Hepatocyte (in vitro differentiated cells): Measurements from ENCODE around the gene SCN1B.

Experiments used
- EZH2 ChIP-seq: fragments of 200-600 bp; sonication (generic); IDR thresholded peaks from 2 replicates; pipeline ENCODE4 v1.6.1; 2016; ENCODE audit warnings: antibody characterized with exemption, mild to moderate bottlenecking, borderline replicate concordance
- EZH2phosphoT487 ChIP-seq: fragments of 200-600 bp; sonication (generic); IDR thresholded peaks from one replicate; pipeline ENCODE4 v1.6.1; 2018; ENCODE audit warnings: antibody characterized with exemption, mild to moderate bottlenecking, low read depth, moderate library complexity; ENCODE audit not compliant: unreplicated experiment, severe bottlenecking
- TF ChIP-seq, protein P1 (sequence below): fragments of 200-600 bp; sonication (generic); IDR thresholded peaks from 2 replicates; pipeline ENCODE4 v1.5.1; 2016; ENCODE audit warnings: antibody characterized with exemption, mild to moderate bottlenecking; ENCODE audit not compliant: poor library complexity

DNA sequence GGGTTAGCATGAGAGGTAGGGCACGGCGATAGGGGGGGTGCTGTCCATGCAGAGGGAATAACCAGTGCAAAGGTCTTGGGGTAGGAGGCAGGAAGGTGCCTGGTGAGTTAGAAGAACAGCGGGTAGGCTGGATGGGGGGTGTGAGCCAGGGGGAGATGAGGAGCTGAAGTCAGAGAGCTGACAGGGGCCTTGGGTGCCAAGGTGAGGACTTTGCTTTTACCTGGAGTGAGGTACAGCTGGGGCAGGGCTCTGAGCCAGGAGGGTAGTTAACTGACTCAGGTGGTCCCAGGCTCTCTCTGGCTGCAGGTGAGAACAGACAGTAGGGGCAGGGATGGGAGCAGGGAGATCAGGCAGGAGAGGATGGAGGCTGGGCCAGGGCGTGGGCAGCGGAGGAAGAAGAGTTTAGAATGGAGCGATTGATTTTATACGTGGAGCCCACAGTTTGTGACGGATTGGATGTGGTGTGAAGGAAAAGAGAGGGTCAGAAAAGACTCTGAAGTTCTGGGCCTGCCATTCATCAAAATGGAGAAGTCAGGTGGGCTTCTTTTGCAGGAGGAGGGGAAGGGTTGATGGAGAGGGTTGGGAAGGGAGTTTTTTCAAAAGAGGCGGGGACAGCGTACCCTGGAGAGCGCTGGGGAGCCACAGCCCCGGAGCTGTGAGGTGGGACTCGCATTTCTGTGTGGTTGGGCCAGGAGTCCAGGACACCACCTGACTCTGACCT, 31.3 kb upstream of the SCN1B start:
- TF ChIP-seq, protein P1, sequence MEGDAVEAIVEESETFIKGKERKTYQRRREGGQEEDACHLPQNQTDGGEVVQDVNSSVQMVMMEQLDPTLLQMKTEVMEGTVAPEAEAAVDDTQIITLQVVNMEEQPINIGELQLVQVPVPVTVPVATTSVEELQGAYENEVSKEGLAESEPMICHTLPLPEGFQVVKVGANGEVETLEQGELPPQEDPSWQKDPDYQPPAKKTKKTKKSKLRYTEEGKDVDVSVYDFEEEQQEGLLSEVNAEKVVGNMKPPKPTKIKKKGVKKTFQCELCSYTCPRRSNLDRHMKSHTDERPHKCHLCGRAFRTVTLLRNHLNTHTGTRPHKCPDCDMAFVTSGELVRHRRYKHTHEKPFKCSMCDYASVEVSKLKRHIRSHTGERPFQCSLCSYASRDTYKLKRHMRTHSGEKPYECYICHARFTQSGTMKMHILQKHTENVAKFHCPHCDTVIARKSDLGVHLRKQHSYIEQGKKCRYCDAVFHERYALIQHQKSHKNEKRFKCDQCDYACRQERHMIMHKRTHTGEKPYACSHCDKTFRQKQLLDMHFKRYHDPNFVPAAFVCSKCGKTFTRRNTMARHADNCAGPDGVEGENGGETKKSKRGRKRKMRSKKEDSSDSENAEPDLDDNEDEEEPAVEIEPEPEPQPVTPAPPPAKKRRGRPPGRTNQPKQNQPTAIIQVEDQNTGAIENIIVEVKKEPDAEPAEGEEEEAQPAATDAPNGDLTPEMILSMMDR: no peak
- TF ChIP-seq EZH2 (no peak), EZH2phosphoT487 (no peak)
